Cardiac fibroblast (primary cell): ENCODE data around the gene KRTAP5-6.

ENCODE experiments used
- DNase-seq, 2 donors: peaks; one replicate each; pipeline versions ENCODE4 v3.0.0 to v3.0.0-alpha.2; 2010; ENCODE audit warnings: low read depth in 2 of 2
- H3K4me3 ChIP-seq, 2 donors: replicated peaks in 1 of 2; 1 replicate in 1 of 2; 2 replicates in 1 of 2; pipeline ENCODE4 v1.5.1; 2011; ENCODE audit warnings: low read depth in 2 of 2, low read length in 2 of 2, mild to moderate bottlenecking in 2 of 2, moderate library complexity in 1 of 2
- TF ChIP-seq, protein P1 (sequence below): IDR thresholded peaks from one replicate; pipeline ENCODE4 v1.5.1; 2011; ENCODE audit warnings: low read depth, mild to moderate bottlenecking, low read length, inconsistent platforms

Gene KRTAP5-6

GRCh38 chr11:1741741-1742140, 44.7 kb downstream of the KRTAP5-6 start:
- no peak overlapping the region for H3K4me3 ChIP-seq
- TF ChIP-seq, protein P1, sequence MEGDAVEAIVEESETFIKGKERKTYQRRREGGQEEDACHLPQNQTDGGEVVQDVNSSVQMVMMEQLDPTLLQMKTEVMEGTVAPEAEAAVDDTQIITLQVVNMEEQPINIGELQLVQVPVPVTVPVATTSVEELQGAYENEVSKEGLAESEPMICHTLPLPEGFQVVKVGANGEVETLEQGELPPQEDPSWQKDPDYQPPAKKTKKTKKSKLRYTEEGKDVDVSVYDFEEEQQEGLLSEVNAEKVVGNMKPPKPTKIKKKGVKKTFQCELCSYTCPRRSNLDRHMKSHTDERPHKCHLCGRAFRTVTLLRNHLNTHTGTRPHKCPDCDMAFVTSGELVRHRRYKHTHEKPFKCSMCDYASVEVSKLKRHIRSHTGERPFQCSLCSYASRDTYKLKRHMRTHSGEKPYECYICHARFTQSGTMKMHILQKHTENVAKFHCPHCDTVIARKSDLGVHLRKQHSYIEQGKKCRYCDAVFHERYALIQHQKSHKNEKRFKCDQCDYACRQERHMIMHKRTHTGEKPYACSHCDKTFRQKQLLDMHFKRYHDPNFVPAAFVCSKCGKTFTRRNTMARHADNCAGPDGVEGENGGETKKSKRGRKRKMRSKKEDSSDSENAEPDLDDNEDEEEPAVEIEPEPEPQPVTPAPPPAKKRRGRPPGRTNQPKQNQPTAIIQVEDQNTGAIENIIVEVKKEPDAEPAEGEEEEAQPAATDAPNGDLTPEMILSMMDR, result no peak
- no peak for DNase-seq

DNA sequence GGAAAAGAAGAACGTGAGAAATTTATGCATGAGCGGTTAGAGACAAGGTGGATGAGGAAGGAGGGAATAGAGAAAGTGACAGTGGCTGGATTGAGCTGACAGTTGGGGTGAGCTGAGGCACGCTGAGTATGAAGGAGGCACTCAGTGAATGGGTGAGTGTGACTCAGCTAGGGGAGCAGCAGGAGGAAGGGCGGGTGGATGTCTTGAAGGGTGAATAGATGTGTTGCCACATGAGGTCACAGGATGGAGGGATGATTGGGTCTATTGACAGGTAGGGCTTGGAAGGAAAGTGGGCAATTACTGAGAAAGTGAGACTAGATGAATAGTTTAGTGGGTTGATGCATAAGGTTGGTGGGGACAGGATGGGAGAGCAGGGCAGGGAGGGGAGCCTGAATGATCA, 45.4 kb downstream of the KRTAP5-6 start:
- H3K4me3 ChIP-seq, result no peak overlapping the region
- TF ChIP-seq, protein P1, result no peak
- no peak for DNase-seq

- H3K4me3 ChIP-seq, result no peak overlapping the region
- TF ChIP-seq, protein P1, result no peak
- DNase-seq, result no peak
Observed at GRCh38 chr11:1742869-1743584, 46.0 kb downstream of the KRTAP5-6 start.

DNA sequence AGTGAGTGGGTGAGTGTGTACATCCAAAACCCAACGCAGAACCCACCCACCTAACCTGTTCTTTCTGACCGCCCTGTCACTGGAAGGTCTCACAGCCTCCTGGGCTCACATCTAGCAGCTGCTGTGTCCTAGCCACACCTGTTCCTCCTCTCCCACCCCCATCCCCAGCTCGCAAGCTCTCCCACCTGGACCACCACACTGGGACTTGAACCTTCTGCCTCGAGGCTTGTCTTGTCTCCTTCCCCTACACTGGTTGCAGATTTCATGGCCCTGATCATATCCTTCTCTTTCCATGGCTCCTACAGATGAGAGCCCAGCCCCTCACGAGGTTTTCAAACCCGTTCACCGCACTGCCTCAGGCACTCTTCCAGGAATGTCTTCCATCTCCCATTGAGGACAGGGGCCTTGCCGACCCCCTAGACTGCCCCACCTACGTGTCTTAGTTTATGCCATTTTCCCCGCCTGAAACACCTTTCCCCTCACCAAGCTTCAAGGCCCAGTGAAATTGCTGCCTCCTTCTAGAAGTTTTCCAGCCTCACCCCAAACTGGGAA, 46.7 kb downstream of the KRTAP5-6 start:
- no peak overlapping the region for H3K4me3 ChIP-seq
- DNase-seq, result no peak
- TF ChIP-seq, protein P1, result no peak

GRCh38 chr11:1744137-1744886, 47.3 kb downstream of the KRTAP5-6 start:
- peak in 1 of 2 donors; percentile 19 for DNase-seq
- H3K4me3 ChIP-seq, result no peak overlapping the region
- TF ChIP-seq, protein P1, result no peak

GRCh38 chr11:1744891-1745700, 48.1 kb downstream of the KRTAP5-6 start:
- DNase-seq, result no peak
- TF ChIP-seq, protein P1, result no peak
- no peak overlapping the region for H3K4me3 ChIP-seq
